Chondrocyte (in vitro differentiated cells): ENCODE results near the gene TBXAS1. TPM values are rescaled to one million over a fixed set of nuclear protein-coding genes. Genes with fewer than 3 reads are reported as not detected.
A peak's percentile ranks its signal among the peaks of the same experiment; 100 is the strongest.

Experiments
- DNase-seq: peaks from one replicate; pipeline ENCODE4 v3.0.0; 2021; ENCODE audit warnings: mixed read lengths, low spot score
- H3K27ac Mint-ChIP-seq: one replicate; pipeline ENCODE4 v1.8.0; 2021; ENCODE audit warnings: mild to moderate bottlenecking, moderate library complexity, mixed read lengths; ENCODE audit not compliant: unreplicated experiment
- H3K27me3 Mint-ChIP-seq: 2 replicates; pipeline ENCODE4 v1.8.0; 2021; ENCODE audit warnings: low read depth, mixed read lengths
- H3K36me3 Mint-ChIP-seq: 2 replicates; pipeline ENCODE4 v1.8.0; 2021; ENCODE audit warnings: low read depth, mixed read lengths
- H3K4me1 Mint-ChIP-seq: 2 replicates; pipeline ENCODE4 v1.8.0; 2021; ENCODE audit warnings: low read depth, mild to moderate bottlenecking, mixed read lengths
- H3K4me3 Mint-ChIP-seq: one replicate; pipeline ENCODE4 v1.8.0; 2021; ENCODE audit warnings: mild to moderate bottlenecking, moderate library complexity, mixed read lengths; ENCODE audit not compliant: unreplicated experiment
- H3K9me3 Mint-ChIP-seq: 2 replicates; pipeline ENCODE4 v1.8.0; 2021; ENCODE audit warnings: low read depth, mixed read lengths
- CTCF ChIP-seq: fragments of 200-600 bp; sonication (generic); IDR thresholded peaks from 2 replicates; pipeline ENCODE4 v1.5.0; 2021; ENCODE audit warnings: antibody characterized with exemption, mild to moderate bottlenecking, moderate library complexity
- total RNA-seq: library from RNA; stranded (reverse); gene quantifications from 3 replicates; pipeline ENCODE4 v1.2.1, GENCODE V29; 2021

TBXAS1 gene
- total RNA-seq, 1 donor from 2014 or later: 2.4 TPM

- Mint-ChIP-seq H3K4me3 (peak overlapping the region; percentile 8), H3K9me3 (no peaks in the 10 kb centered on the region), H3K27ac (peak overlapping the region; percentile 78), H3K27me3 (no peaks in the 10 kb centered on the region), H3K4me1 (peaks cover 14% of the 10 kb centered on the region), H3K36me3 (no peaks in the 10 kb centered on the region)
- DNase-seq: no peak
- no peak for TF ChIP-seq CTCF
Measured at GRCh38 chr7:139871331-139871730, 42.3 kb downstream of the TBXAS1 start.

- H3K27ac Mint-ChIP-seq: peak overlapping the region; percentile 78
- no peak for TF ChIP-seq CTCF
- H3K9me3 Mint-ChIP-seq: no peaks in the 10 kb centered on the region
- H3K36me3 Mint-ChIP-seq: no peaks in the 10 kb centered on the region
- no peak overlapping the region for H3K4me3 Mint-ChIP-seq
- no peaks in the 10 kb centered on the region for H3K27me3 Mint-ChIP-seq
- DNase-seq: no peak
- peaks cover 14% of the 10 kb centered on the region for H3K4me1 Mint-ChIP-seq
Measured at GRCh38 chr7:139871820-139872219, 42.8 kb downstream of the TBXAS1 start.

- Mint-ChIP-seq H3K9me3 (no peaks in the 10 kb centered on the region), H3K27ac (no peak overlapping the region), H3K27me3 (no peaks in the 10 kb centered on the region), H3K4me3 (no peak overlapping the region), H3K36me3 (no peaks in the 10 kb centered on the region), H3K4me1 (peaks cover 19% of the 10 kb centered on the region)
- no peak for DNase-seq
- TF ChIP-seq CTCF: no peak
Measured at GRCh38 chr7:139873593-139874301, 44.7 kb downstream of the TBXAS1 start.

GRCh38 chr7:139874302-139874629, 45.2 kb downstream of the TBXAS1 start:
- Mint-ChIP-seq H3K4me1 (peaks cover 19% of the 10 kb centered on the region), H3K36me3 (no peaks in the 10 kb centered on the region), H3K9me3 (no peaks in the 10 kb centered on the region), H3K27me3 (no peaks in the 10 kb centered on the region), H3K27ac (no peak overlapping the region), H3K4me3 (no peak overlapping the region)
- no peak for DNase-seq
- no peak for TF ChIP-seq CTCF

- Mint-ChIP-seq H3K36me3 (no peaks in the 10 kb centered on the region), H3K27ac (no peak overlapping the region), H3K9me3 (no peaks in the 10 kb centered on the region), H3K27me3 (no peaks in the 10 kb centered on the region), H3K4me1 (peaks cover 18% of the 10 kb centered on the region), H3K4me3 (no peak overlapping the region)
- DNase-seq: no peak
- TF ChIP-seq CTCF: no peak
Measured at GRCh38 chr7:139875821-139876241, 46.8 kb downstream of the TBXAS1 start.
